ENCODE results near the gene PIEZO1. TPM values are rescaled to one million over a fixed set of nuclear protein-coding genes. Genes with fewer than 3 reads are reported as not detected.

The PIEZO1 gene
- total and polyA plus RNA-seq, 9 of the 15 experiments (the other 6 are each of a cell fraction or from before 2014, with no cell fraction given) = 3.6 to 432 (median 131) TPM

DNA sequence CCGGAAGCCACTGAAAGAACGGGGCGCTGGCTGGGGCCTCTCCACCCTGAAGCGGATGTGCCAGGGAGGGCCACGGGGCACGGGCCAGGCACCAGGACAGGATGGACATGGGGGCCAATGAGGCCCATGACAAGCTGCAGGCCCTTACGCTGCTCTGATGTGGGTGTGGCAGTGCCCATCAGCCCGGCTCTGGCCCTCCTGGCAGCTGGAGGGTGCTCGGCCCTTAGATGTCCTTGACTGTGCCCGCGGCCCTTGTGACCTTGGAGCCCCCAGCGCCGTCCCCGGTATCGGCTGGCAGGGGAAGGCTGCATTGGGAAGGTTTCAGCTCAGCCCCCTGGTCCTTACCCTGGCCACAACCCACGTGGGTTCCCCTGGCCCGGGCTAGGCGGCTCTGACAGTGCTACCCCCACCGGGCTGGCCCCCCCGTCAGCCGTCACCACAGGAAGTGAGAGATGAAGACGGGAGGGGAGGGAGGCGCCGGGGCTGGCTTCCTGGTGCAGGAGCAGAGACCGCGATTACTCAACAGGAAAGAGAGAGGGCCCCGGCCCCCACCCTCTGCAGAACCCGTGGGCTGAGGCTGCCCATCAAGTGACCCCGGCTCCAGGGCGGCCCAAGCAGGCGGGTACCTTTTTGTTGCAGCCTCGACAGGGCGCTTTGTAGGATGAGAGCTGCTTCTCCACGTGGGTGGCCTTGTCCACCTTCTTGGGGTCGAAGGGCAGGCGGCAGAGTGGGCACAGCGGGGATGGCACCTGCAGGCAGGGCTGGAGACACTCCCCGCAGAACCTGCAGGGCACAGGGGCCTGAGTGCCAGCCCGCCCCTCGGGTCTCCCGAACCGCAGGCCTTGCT lies 84.2 kb downstream of the PIEZO1 start (continued):
- TF ChIP-seq KDM5B (IDR thresholded peaks at IDR 0.05; ENCODE audit: insufficient replicate concordance, low read depth, low read length) = peak; percentile 34
- no peak for TF ChIP-seq ZNF253 (CRISPR knock-in tag; conservative IDR thresholded peaks at IDR 0.05)
- TF ChIP-seq ZNF23 (CRISPR knock-in tag; IDR thresholded peaks at IDR 0.05) = no peak
- TF ChIP-seq ZNF764 (CRISPR knock-in tag; IDR thresholded peaks at IDR 0.05; ENCODE audit: low read depth) = no peak
- TF ChIP-seq SIN3B (IDR thresholded peaks at IDR 0.05; ENCODE audit: low read depth) = no peak
- no peak for TF ChIP-seq STAT5B (CRISPR knock-in tag; IDR thresholded peaks at IDR 0.05)
- no peak for TF ChIP-seq CBX2 (IDR thresholded peaks at IDR 0.05; ENCODE audit: insufficient read depth, low read length, poor library complexity, severe bottlenecking)
- TF ChIP-seq TRIM28 (IDR thresholded peaks at IDR 0.05) = no peak
- no peak for TF ChIP-seq NFIX (CRISPR knock-in tag; IDR thresholded peaks at IDR 0.05; ENCODE audit: low read depth)
- TF ChIP-seq FOXA3 (CRISPR knock-in tag; conservative IDR thresholded peaks at IDR 0.05 in 1 of 2, IDR thresholded peaks at IDR 0.05 in 1 of 2) = no peak
- no peak for TF ChIP-seq ZNF445 (CRISPR knock-in tag; IDR thresholded peaks at IDR 0.05; ENCODE audit: low read depth)
- TF ChIP-seq, protein P1, sequence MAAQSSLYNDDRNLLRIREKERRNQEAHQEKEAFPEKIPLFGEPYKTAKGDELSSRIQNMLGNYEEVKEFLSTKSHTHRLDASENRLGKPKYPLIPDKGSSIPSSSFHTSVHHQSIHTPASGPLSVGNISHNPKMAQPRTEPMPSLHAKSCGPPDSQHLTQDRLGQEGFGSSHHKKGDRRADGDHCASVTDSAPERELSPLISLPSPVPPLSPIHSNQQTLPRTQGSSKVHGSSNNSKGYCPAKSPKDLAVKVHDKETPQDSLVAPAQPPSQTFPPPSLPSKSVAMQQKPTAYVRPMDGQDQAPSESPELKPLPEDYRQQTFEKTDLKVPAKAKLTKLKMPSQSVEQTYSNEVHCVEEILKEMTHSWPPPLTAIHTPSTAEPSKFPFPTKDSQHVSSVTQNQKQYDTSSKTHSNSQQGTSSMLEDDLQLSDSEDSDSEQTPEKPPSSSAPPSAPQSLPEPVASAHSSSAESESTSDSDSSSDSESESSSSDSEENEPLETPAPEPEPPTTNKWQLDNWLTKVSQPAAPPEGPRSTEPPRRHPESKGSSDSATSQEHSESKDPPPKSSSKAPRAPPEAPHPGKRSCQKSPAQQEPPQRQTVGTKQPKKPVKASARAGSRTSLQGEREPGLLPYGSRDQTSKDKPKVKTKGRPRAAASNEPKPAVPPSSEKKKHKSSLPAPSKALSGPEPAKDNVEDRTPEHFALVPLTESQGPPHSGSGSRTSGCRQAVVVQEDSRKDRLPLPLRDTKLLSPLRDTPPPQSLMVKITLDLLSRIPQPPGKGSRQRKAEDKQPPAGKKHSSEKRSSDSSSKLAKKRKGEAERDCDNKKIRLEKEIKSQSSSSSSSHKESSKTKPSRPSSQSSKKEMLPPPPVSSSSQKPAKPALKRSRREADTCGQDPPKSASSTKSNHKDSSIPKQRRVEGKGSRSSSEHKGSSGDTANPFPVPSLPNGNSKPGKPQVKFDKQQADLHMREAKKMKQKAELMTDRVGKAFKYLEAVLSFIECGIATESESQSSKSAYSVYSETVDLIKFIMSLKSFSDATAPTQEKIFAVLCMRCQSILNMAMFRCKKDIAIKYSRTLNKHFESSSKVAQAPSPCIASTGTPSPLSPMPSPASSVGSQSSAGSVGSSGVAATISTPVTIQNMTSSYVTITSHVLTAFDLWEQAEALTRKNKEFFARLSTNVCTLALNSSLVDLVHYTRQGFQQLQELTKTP (IDR thresholded peaks at IDR 0.05; ENCODE audit: low read depth in 1 of 2, partially characterized antibody in 2 of 2) = no peak
- no peak for TF ChIP-seq NR4A1 (CRISPR knock-in tag; IDR thresholded peaks at IDR 0.05)
- TF ChIP-seq NR4A1 (tag; IDR thresholded peaks at IDR 0.05) = no peak
- TF ChIP-seq ZKSCAN8 (CRISPR knock-in tag; IDR thresholded peaks at IDR 0.05) = no peak
- TF ChIP-seq PRPF4 (IDR thresholded peaks at IDR 0.05; ENCODE audit: insufficient read depth, low read depth, low read length, poor library complexity, severe bottlenecking) = no peak
- TF ChIP-seq MAFK (IDR thresholded peaks at IDR 0.05; ENCODE audit: low read length) = no peak
- TF ChIP-seq HINFP (tag; conservative IDR thresholded peaks at IDR 0.05; ENCODE audit: low read depth) = no peak
- TF ChIP-seq HOXB6 (CRISPR knock-in tag; IDR thresholded peaks at IDR 0.05; ENCODE audit: borderline replicate concordance) = no peak
- TF ChIP-seq IFI16 (CRISPR knock-in tag; IDR thresholded peaks at IDR 0.05) = no peak
- TF ChIP-seq FOS (IDR thresholded peaks at IDR 0.05; ENCODE audit: extremely low read depth, insufficient read length) = no peak
